HCT116 (cell line): ENCODE results near the gene KPNA1. TPM values are rescaled to one million over a fixed set of nuclear protein-coding genes. Genes with fewer than 3 reads are reported as not detected.

Source experiments
- ATAC-seq: fragments of 200-7000 bp; cut with Tn5 transposase; 2 replicates; pipeline ENCODE4 v1.9.1; 2020; ENCODE audit warnings: mild to moderate bottlenecking, moderate library complexity
- BruUV-seq: library from RNA; stranded (reverse); fragments of 400-500 nt; replicated peaks from 2 replicates; lab custom pipeline; 2021; lab: Mats Ljungman, UMichigan
- CTCF ChIA-PET: fragments of 300-600 bp; sonication (Branson Sonifier 250); formaldehyde crosslinking; loops from one replicate; lab custom pipeline; 2021; ENCODE audit warnings: antibody characterized with exemption; lab: Charles Lee
- POLR2A ChIA-PET: fragments of 300-600, 350-600 bp; sonication (Branson Sonifier 250); formaldehyde crosslinking; loops from one replicate; lab custom pipeline; 2021; ENCODE audit warnings: antibody characterized with exemption; lab: Charles Lee
- RAD21 ChIA-PET, 2 experiments: fragments of 300-600 bp; sonication (Branson Sonifier 250); formaldehyde crosslinking; loops; one replicate each; lab custom pipeline; 2023; ENCODE audit warnings: low total read pairs in 2 of 2; ENCODE audit not compliant: uncharacterized antibody in 2 of 2, unreplicated experiment in 2 of 2, low non-redundant PET in 1 of 2; lab: Charles Lee
- DNase-seq: peaks from one replicate; pipeline ENCODE4 v3.0.0-alpha.2; 2010; ENCODE audit warnings: low read depth, low spot score
- H2AFZ ChIP-seq: fragments of 200-600 bp; shearing (Covaris generic), sonication (generic); 2 replicates; pipeline ENCODE4 v1.6.1; 2017; ENCODE audit warnings: low read depth, mixed run types, mixed read lengths, antibody characterized with exemption, low read length; ENCODE audit not compliant: poor library complexity, severe bottlenecking
- H3K27ac ChIP-seq: 2 replicates; pipeline ENCODE4 v1.5.1; 2012; ENCODE audit warnings: low read depth, low read length
- H3K27me3 ChIP-seq: fragments of 200-600 bp; sonication (generic); 2 replicates; pipeline ENCODE4 v1.6.1; 2016; ENCODE audit warnings: mixed run types, low read length, mixed read lengths; ENCODE audit not compliant: insufficient read depth
- H3K36me3 ChIP-seq, 2 experiments: fragments of 200-500 bp in 1 of 2; fragments of 200-600 bp in 1 of 2; sonication (Bioruptor generic) in 1 of 2; sonication (generic) in 1 of 2; 2 replicates each; pipeline versions ENCODE4 v1.5.1 to v1.6.1; 2014 to 2016; ENCODE audit warnings: low read length in 2 of 2, inconsistent platforms in 1 of 2, mixed read lengths in 1 of 2, mixed run types in 1 of 2; ENCODE audit not compliant: insufficient read depth in 2 of 2, control insufficient read depth in 1 of 2
- H3K4me1 ChIP-seq, 2 experiments: fragments of 200-600 bp in 1 of 2; sonication (generic) in 1 of 2; 2 replicates each; pipeline versions ENCODE4 v1.5.1 to v1.6.1; 2012 to 2017; ENCODE audit warnings: low read length in 2 of 2, inconsistent platforms in 1 of 2, mild to moderate bottlenecking in 1 of 2, mixed read lengths in 1 of 2, mixed run types in 1 of 2, moderate library complexity in 1 of 2; ENCODE audit not compliant: insufficient read depth in 2 of 2, control insufficient read depth in 1 of 2
- H3K4me2 ChIP-seq: fragments of 200-600 bp; sonication (generic); 2 replicates; pipeline ENCODE4 v1.6.1; 2017; ENCODE audit warnings: mixed run types, low read length, mixed read lengths
- H3K4me3 ChIP-seq, 2 experiments: fragments of 200-600 bp in 1 of 2; sonication (generic) in 1 of 2; replicated peaks in 1 of 2; 2 replicates each; pipeline ENCODE4 v1.5.1; 2011 to 2016; ENCODE audit warnings: low read length in 2 of 2, control low read depth in 1 of 2, low read depth in 1 of 2, mild to moderate bottlenecking in 1 of 2, mixed read lengths in 1 of 2, mixed run types in 1 of 2
- H3K79me2 ChIP-seq: fragments of 200-600 bp; sonication (generic); 2 replicates; pipeline ENCODE4 v1.6.1; 2017; ENCODE audit warnings: mild to moderate bottlenecking, mixed run types, low read length, moderate library complexity, mixed read lengths; ENCODE audit not compliant: insufficient read depth
- H3K9ac ChIP-seq: fragments of 200-600 bp; sonication (generic); 2 replicates; pipeline ENCODE4 v1.6.1; 2016; ENCODE audit warnings: low read length, mixed read lengths
- H3K9me2 ChIP-seq: fragments of 200-600 bp; sonication (generic), shearing (Covaris generic); 2 replicates; pipeline ENCODE4 v1.6.1; 2017; ENCODE audit warnings: mixed run types, mild to moderate bottlenecking, moderate library complexity; ENCODE audit not compliant: insufficient read depth
- H3K9me3 ChIP-seq, 2 experiments: fragments of 200-500 bp in 1 of 2; fragments of 200-600 bp in 1 of 2; sonication (Bioruptor generic) in 1 of 2; sonication (generic) in 1 of 2; 2 replicates each; pipeline ENCODE4 v1.6.1; 2014 to 2017; ENCODE audit warnings: low read length in 2 of 2, mixed read lengths in 2 of 2, inconsistent platforms in 1 of 2, low read depth in 1 of 2, mild to moderate bottlenecking in 1 of 2, mixed run types in 1 of 2, moderate library complexity in 1 of 2; ENCODE audit not compliant: control insufficient read depth in 1 of 2, insufficient read depth in 1 of 2
- H4K20me1 ChIP-seq: fragments of 200-600 bp; sonication (generic), shearing (Covaris generic); 2 replicates; pipeline ENCODE4 v1.6.1; 2017; ENCODE audit warnings: mixed run types, mild to moderate bottlenecking, moderate library complexity; ENCODE audit not compliant: insufficient read depth
- ATF3 ChIP-seq: IDR thresholded peaks from 2 replicates; pipeline ENCODE4 v1.6.1; 2012
- CBX3 ChIP-seq: IDR thresholded peaks from 2 replicates; pipeline ENCODE4 v1.6.1; 2012; ENCODE audit warnings: low read depth
- CEBPB ChIP-seq: IDR thresholded peaks from 2 replicates; pipeline ENCODE4 v1.6.1; 2012; ENCODE audit warnings: low read depth
- CTCF ChIP-seq, 3 experiments: fragments of 200-600 bp in 1 of 3; sonication (generic) in 1 of 3; IDR thresholded peaks in 2 of 3; conservative IDR thresholded peaks in 1 of 3; 2 replicates each; pipeline ENCODE4 v1.5.1; 2012 to 2017; ENCODE audit warnings: low read depth in 2 of 3, low read length in 2 of 3, antibody characterized with exemption in 1 of 3, borderline replicate concordance in 1 of 3, control low read depth in 1 of 3, mild to moderate bottlenecking in 1 of 3, mixed read lengths in 1 of 3, mixed run types in 1 of 3, moderate library complexity in 1 of 3; ENCODE audit not compliant: insufficient read depth in 1 of 3
- EGR1 ChIP-seq: IDR thresholded peaks from 2 replicates; pipeline ENCODE4 v1.6.1; 2012; ENCODE audit warnings: low read depth
- ELF1 ChIP-seq: IDR thresholded peaks from 2 replicates; pipeline ENCODE4 v1.6.1; 2012; ENCODE audit warnings: low read depth, borderline replicate concordance
- EZH2 ChIP-seq: fragments of 200-600 bp; sonication (generic); IDR thresholded peaks from 2 replicates; pipeline ENCODE4 v1.6.1; 2017; ENCODE audit warnings: antibody characterized with exemption, mixed run types
- EZH2phosphoT487 ChIP-seq: fragments of 200-600 bp; IDR thresholded peaks from 2 replicates; pipeline ENCODE4 v1.6.1; 2018; ENCODE audit warnings: antibody characterized with exemption, borderline replicate concordance
- FOSL1 ChIP-seq: IDR thresholded peaks from 2 replicates; pipeline ENCODE4 v1.6.1; 2012; ENCODE audit warnings: low read depth
- JUND ChIP-seq: IDR thresholded peaks from 2 replicates; pipeline ENCODE4 v1.6.1; 2012
- MAX ChIP-seq: IDR thresholded peaks from 2 replicates; pipeline ENCODE4 v1.6.1; 2012
- POLR2A ChIP-seq: IDR thresholded peaks from 2 replicates; pipeline ENCODE4 v1.7.0; 2011; ENCODE audit warnings: borderline replicate concordance; ENCODE audit not compliant: insufficient read depth, insufficient read length; ENCODE audit errors: extremely low read depth
- POLR2AphosphoS5 ChIP-seq: IDR thresholded peaks from 2 replicates; pipeline ENCODE4 v1.6.1; 2011; ENCODE audit warnings: mild to moderate bottlenecking, low read depth, low read length, moderate library complexity
- RAD21 ChIP-seq: IDR thresholded peaks from 2 replicates; pipeline ENCODE4 v1.6.1; 2012; ENCODE audit warnings: low read depth, mild to moderate bottlenecking
- REST ChIP-seq: IDR thresholded peaks from 2 replicates; pipeline ENCODE4 v1.6.1; 2012; ENCODE audit warnings: low read depth
- SIN3A ChIP-seq: IDR thresholded peaks from 2 replicates; pipeline ENCODE4 v1.6.1; 2012; ENCODE audit warnings: low read depth
- SP1 ChIP-seq: IDR thresholded peaks from 2 replicates; pipeline ENCODE4 v1.6.1; 2012; ENCODE audit warnings: low read depth
- TCF7L2 ChIP-seq: IDR thresholded peaks from 2 replicates; pipeline ENCODE4 v1.7.0; 2011; ENCODE audit warnings: borderline replicate concordance, inconsistent platforms; ENCODE audit not compliant: insufficient read depth, insufficient read length; ENCODE audit errors: extremely low read depth
- ZNF274 ChIP-seq: fragments of 200-500 bp; sonication (Bioruptor generic); IDR thresholded peaks from 2 replicates; pipeline ENCODE4 v1.6.1; 2014; ENCODE audit warnings: mild to moderate bottlenecking, low read depth, low read length, inconsistent platforms
- intact Hi-C: fragments of 100-400 bp; cut with micrococcal nuclease; formaldehyde crosslinking; loops from 2 replicates; pipeline ENCODE4 v1.10.0; 2022
- total RNA-seq: library from RNA; stranded (reverse); gene quantifications from one replicate; pipeline ENCODE4 v1.2.1, GENCODE V29; 2021; ENCODE audit not compliant: unreplicated experiment

Gene KPNA1
- total RNA-seq, 1 experiment from 2014 or later: 73.4 TPM

- RAD21 ChIA-PET: no interaction called here
- Histone ChIP-seq H3K4me3 (no peak overlapping the region), H3K36me3 (peaks cover 0 to 12% of the 10 kb centered on the region in 2 experiments; a peak in 3 of 4 replicates), H3K27ac (no peak overlapping the region), H3K4me2 (no peak overlapping the region), H2AFZ (no peak overlapping the region), H3K9me3 (no peaks in the 10 kb centered on the region), H3K79me2 (peaks cover 36% of the 10 kb centered on the region), H3K9me2 (no peaks in the 10 kb centered on the region), H3K27me3 (no peaks in the 10 kb centered on the region), H3K9ac (no peak overlapping the region), H3K4me1 (peaks cover 0 to 4% of the 10 kb centered on the region in 2 experiments; a peak in 1 of 4 replicates), H4K20me1 (no peaks in the 10 kb centered on the region; the same call in 1 of the 2 replicates)
- CTCF ChIA-PET: no interaction called here
- DNase-seq (no peak), ATAC-seq (no peak)
- TF ChIP-seq ELF1 (no peak), EGR1 (no peak), ATF3 (no peak), MAX (no peak), REST (no peak), EZH2 (no peak), POLR2AphosphoS5 (no peak), TCF7L2 (no peak), RAD21 (no peak), CTCF (IDR thresholded peaks at IDR 0.05 in 2 of 3, conservative IDR thresholded peaks at IDR 0.05 in 1 of 3; ENCODE audit: borderline replicate concordance in 1 of 3, insufficient read depth in 1 of 3, low read depth in 2 of 3, low read length in 2 of 3) (no peak), POLR2A (no peak), FOSL1 (no peak), JUND (no peak), SP1 (no peak), ZNF274 (no peak), EZH2phosphoT487 (no peak), CBX3 (no peak), SIN3A (no peak), CEBPB (no peak)
- POLR2A ChIA-PET: no interaction called here
- no TSS peak for BruUV-seq
- intact Hi-C loops: loop anchor here (5.0 kb wide), 1 partner anchor 861 kb away; no protein-coding TSS in a partner anchor
Measured at GRCh38 chr3:122396511-122396910, 118.2 kb downstream of the KPNA1 start.
